ENCODE data around the gene CLDN7.

The CLDN7 gene

DNA sequence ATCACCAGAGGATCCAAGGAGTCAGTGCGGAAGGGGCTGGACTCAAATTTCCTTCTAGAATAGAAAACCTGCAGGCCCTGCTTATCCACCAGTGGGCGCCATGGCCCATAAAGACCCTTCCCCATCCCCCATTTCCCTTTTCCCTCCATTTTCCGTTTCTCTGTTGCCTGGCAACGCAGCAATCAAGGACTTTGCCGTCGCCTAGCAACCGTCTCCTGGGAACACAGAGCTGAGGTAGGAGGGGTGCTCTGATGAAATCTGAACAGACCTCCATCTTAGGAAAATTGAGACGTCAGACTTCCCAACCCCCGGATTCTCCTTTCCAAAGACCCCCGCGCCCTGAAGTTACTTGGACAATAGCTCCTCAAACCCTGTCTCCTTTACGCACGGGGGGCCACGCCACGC, 48.4 kb downstream of the CLDN7 start:
- H3K9ac ChIP-seq (ENCODE audit: low read depth, low read length, poor library complexity, severe bottlenecking), result peak overlapping the region; percentile 48
- H3K36me3 ChIP-seq (ENCODE audit: insufficient read depth, low read length), result no peaks in the 10 kb centered on the region
- H3K9me2 ChIP-seq (replicated peaks; ENCODE audit: low read depth, low read length), result no peaks in the 10 kb centered on the region
- H2AFZ ChIP-seq (ENCODE audit: low read length), result no peak overlapping the region
- H3K9me3 ChIP-seq (ENCODE audit: insufficient read depth, low read depth, low read length), result no peaks in the 10 kb centered on the region
- H3K79me2 ChIP-seq (ENCODE audit: insufficient read depth, low read length), result peaks cover 29% of the 10 kb centered on the region
- no peak for TF ChIP-seq EZH2phosphoT487 (IDR thresholded peaks at IDR 0.05; ENCODE audit: borderline replicate concordance)
- peak; percentile 89 for TF ChIP-seq CTCF (conservative IDR thresholded peaks at IDR 0.05; ENCODE audit: low read length)
- peaks cover 3% of the 10 kb centered on the region; the same call in 1 of the 2 replicates for H3F3A ChIP-seq (ENCODE audit: low read depth)
- no peaks in the 10 kb centered on the region for H3K27me3 ChIP-seq (ENCODE audit: insufficient read depth, low read length, poor library complexity, severe bottlenecking)
- H3K4me3 ChIP-seq (ENCODE audit: low read length, poor library complexity, severe bottlenecking), result peak overlapping the region; percentile 80
- peak overlapping the region; percentile 95 for H3K4me2 ChIP-seq (ENCODE audit: low read depth, low read length, poor library complexity, severe bottlenecking)
- peaks cover 43% of the 10 kb centered on the region for H3K4me1 ChIP-seq (ENCODE audit: insufficient read depth, low read length, poor library complexity, severe bottlenecking)
- H4K20me1 ChIP-seq (ENCODE audit: insufficient read depth, low read length, poor library complexity, severe bottlenecking), result peaks cover 6% of the 10 kb centered on the region

DNA sequence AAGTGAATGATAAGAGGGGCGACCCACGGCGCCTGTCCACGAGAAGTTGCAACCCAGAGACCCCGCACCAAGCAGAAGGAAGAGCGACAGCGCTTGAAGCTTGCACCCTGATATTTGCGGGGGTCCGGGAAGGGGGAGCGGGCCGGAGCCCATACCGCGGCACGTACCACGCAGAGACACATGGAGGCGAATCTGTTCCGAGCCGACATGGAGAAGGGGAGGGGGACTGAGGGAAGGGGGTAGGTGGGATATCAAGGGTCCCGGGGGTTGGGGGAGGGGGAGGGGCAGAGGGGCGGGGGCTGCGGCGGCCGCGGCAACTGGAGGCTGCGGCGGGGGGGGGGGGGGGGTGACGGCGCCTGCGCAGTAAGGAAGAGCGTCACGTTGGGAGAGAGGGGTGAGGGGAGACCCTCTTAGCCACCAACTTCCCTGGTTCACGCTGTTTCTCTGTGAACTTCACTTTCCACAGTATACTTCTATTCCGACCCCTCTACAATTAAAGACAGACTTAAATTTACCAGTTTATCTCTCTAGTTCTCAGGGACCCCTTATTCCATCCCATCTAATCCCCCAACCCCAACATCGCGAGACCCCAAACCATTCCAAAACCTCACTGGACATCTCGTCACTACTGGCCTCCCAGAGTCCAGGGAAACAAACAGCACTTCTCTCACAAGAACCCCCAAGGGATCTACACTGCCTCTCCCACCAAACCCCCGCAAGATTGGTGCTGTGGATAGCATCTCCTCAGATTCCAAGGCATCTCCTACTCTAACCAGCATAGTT, 50.6 kb downstream of the CLDN7 start:
- no peak overlapping the region for H3K9ac ChIP-seq (ENCODE audit: low read depth, low read length, poor library complexity, severe bottlenecking)
- H3K4me1 ChIP-seq (ENCODE audit: insufficient read depth, low read length, poor library complexity, severe bottlenecking), result peaks cover 26% of the 10 kb centered on the region
- no peaks in the 10 kb centered on the region for H3K9me3 ChIP-seq (ENCODE audit: insufficient read depth, low read depth, low read length)
- peaks cover 3% of the 10 kb centered on the region; the same call in 1 of the 2 replicates for H3F3A ChIP-seq (ENCODE audit: low read depth)
- no peaks in the 10 kb centered on the region for H3K9me2 ChIP-seq (replicated peaks; ENCODE audit: low read depth, low read length)
- no peak overlapping the region for H3K4me2 ChIP-seq (ENCODE audit: low read depth, low read length, poor library complexity, severe bottlenecking)
- no peak overlapping the region for H2AFZ ChIP-seq (ENCODE audit: low read length)
- no peaks in the 10 kb centered on the region for H3K27me3 ChIP-seq (ENCODE audit: insufficient read depth, low read length, poor library complexity, severe bottlenecking)
- no peaks in the 10 kb centered on the region for H3K36me3 ChIP-seq (ENCODE audit: insufficient read depth, low read length)
- H4K20me1 ChIP-seq (ENCODE audit: insufficient read depth, low read length, poor library complexity, severe bottlenecking), result peaks cover 6% of the 10 kb centered on the region
- H3K4me3 ChIP-seq (ENCODE audit: low read length, poor library complexity, severe bottlenecking), result no peak overlapping the region
- TF ChIP-seq CTCF (conservative IDR thresholded peaks at IDR 0.05; ENCODE audit: low read length), result no peak
- no peak for TF ChIP-seq EZH2phosphoT487 (IDR thresholded peaks at IDR 0.05; ENCODE audit: borderline replicate concordance)
- peaks cover 24% of the 10 kb centered on the region for H3K79me2 ChIP-seq (ENCODE audit: insufficient read depth, low read length)
